ENCODE results near the gene SPON1.

DNA sequence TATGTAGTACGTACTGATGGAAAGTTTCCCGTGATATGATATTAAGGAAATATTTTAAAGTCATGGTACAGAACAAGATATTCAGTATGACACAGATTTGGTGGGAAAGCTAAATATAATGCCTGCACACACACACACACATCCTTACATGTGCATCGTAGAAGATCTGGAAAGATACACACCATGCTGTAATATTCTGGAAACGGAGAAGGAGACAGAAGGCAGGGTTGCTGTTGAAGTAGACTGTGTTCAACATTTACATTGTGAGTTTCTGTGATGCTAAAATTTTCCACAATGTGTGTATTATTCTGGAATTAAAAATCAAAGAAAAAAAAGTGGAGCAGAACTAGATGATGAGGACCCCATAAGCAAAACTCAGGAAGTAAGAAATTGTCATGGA lies 278.4 kb downstream of the SPON1 start:
- TF ChIP-seq, protein P1, sequence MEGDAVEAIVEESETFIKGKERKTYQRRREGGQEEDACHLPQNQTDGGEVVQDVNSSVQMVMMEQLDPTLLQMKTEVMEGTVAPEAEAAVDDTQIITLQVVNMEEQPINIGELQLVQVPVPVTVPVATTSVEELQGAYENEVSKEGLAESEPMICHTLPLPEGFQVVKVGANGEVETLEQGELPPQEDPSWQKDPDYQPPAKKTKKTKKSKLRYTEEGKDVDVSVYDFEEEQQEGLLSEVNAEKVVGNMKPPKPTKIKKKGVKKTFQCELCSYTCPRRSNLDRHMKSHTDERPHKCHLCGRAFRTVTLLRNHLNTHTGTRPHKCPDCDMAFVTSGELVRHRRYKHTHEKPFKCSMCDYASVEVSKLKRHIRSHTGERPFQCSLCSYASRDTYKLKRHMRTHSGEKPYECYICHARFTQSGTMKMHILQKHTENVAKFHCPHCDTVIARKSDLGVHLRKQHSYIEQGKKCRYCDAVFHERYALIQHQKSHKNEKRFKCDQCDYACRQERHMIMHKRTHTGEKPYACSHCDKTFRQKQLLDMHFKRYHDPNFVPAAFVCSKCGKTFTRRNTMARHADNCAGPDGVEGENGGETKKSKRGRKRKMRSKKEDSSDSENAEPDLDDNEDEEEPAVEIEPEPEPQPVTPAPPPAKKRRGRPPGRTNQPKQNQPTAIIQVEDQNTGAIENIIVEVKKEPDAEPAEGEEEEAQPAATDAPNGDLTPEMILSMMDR (IDR thresholded peaks at IDR 0.05; ENCODE audit: low read length) = no peak
- no peak for TF ChIP-seq EZH2phosphoT487 (IDR thresholded peaks at IDR 0.05; ENCODE audit: low read length)
- no peak for TF ChIP-seq EZH2 (optimal IDR thresholded peaks at IDR 0.05; ENCODE audit: low read depth, low read length)
